ENCODE measurements around the gene PIWIL4. TPM values are rescaled to one million over a fixed set of nuclear protein-coding genes. Genes with fewer than 3 reads are reported as not detected.

PIWIL4 gene
- total and polyA plus RNA-seq, 7 donors, result 0.30 to 1.7 (median 0.65) TPM

DNA sequence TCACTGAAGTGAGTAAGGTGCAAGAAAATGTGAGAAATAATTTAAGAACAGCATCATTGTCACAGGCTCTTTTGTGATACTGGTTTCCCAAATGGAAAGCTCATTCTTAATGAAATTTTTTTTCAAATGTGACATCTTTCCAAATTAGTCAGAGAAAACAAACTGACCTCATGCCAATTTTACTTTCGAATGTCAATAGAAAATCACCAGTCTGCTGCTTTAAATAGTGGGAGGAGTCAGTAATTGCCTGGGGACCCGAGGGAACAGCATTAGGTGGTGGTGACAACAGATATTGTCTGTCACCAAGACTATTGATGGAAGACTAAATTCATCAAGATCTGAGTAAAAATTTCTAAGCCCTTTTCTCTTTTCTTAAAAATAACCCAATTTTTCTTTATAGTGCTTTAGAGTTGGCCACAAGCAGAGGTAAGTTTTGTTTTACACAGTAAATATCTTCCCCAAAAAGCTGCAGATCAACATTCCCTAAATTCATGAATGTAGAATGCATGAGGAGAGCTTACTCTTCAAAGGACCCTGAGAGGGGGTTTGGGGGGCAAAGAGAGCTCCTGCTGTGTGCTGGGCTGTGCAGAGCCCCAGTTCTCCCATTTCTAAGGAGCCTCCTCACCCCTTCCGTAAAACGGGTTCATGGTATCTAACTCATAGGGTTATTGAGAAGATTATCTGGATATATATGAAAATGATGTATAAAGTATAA is 95.1 kb downstream of the PIWIL4 start:
- no peak for DNase-seq
- H3K36me3 ChIP-seq (ENCODE audit: insufficient read depth in 1 of 2, low read depth in 1 of 2), result no peaks in the 10 kb centered on the region
- no peak overlapping the region for H3K4me3 ChIP-seq
- 62 to 73% (median 65%) methylated on average over 4 of the region's 4 CpGs for WGBS, 3 donors
- H3K9me3 ChIP-seq, result peaks cover 5% of the 10 kb centered on the region
- intact Hi-C loops (cut with DNase I), result no loop called here
- no peaks in the 10 kb centered on the region for H3K27me3 ChIP-seq (ENCODE audit: insufficient read depth in 3 of 3, low read length in 2 of 3)
- no peak overlapping the region for H3K27ac ChIP-seq
- TF ChIP-seq, protein P1, sequence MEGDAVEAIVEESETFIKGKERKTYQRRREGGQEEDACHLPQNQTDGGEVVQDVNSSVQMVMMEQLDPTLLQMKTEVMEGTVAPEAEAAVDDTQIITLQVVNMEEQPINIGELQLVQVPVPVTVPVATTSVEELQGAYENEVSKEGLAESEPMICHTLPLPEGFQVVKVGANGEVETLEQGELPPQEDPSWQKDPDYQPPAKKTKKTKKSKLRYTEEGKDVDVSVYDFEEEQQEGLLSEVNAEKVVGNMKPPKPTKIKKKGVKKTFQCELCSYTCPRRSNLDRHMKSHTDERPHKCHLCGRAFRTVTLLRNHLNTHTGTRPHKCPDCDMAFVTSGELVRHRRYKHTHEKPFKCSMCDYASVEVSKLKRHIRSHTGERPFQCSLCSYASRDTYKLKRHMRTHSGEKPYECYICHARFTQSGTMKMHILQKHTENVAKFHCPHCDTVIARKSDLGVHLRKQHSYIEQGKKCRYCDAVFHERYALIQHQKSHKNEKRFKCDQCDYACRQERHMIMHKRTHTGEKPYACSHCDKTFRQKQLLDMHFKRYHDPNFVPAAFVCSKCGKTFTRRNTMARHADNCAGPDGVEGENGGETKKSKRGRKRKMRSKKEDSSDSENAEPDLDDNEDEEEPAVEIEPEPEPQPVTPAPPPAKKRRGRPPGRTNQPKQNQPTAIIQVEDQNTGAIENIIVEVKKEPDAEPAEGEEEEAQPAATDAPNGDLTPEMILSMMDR (IDR thresholded peaks at IDR 0.05), result no peak
- H3K4me1 ChIP-seq, result no peaks in the 10 kb centered on the region
- no peak for ATAC-seq

GRCh38 chr11:94662846-94663390 is 95.8 kb downstream of the PIWIL4 start:
- H3K27me3 ChIP-seq (ENCODE audit: insufficient read depth in 3 of 3, low read length in 2 of 3), result no peaks in the 10 kb centered on the region
- peaks cover 5% of the 10 kb centered on the region for H3K9me3 ChIP-seq
- no peak overlapping the region for H3K27ac ChIP-seq
- DNase-seq (no peak), ATAC-seq (no peak)
- no peaks in the 10 kb centered on the region for H3K36me3 ChIP-seq (ENCODE audit: insufficient read depth in 1 of 2, low read depth in 1 of 2)
- no peak overlapping the region for H3K4me3 ChIP-seq
- intact Hi-C loops (cut with DNase I), result no loop called here
- 93 to 98% (median 95%) methylated on average over 2 of the region's 2 CpGs for WGBS, 3 donors
- TF ChIP-seq, protein P1 (IDR thresholded peaks at IDR 0.05), result no peak
- H3K4me1 ChIP-seq, result no peaks in the 10 kb centered on the region

DNA sequence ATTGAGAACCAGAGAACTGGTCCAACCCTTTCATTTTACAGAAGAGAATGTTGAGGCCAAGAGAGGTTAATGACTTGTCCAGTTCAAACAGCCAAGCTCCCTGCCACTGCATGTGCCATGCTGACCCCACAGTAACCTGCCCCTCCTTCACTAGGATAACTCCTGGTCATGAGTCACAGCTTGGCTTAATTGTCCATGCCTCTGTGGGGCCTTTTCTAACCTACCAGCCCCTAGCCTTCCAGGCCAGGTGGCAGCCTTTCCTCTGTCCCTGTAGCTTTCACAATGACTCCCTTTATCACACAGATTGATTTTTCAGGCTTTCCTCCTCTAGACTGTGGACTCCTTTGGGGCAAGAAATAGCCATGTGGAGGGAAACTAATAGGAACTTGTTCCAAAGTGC is 97.2 kb downstream of the PIWIL4 start:
- Histone ChIP-seq H3K9me3 (peaks cover 5% of the 10 kb centered on the region), H3K4me1 (no peaks in the 10 kb centered on the region), H3K27ac (no peak overlapping the region), H3K4me3 (no peak overlapping the region), H3K27me3 (ENCODE audit: insufficient read depth in 3 of 3, low read length in 2 of 3) (no peaks in the 10 kb centered on the region), H3K36me3 (ENCODE audit: insufficient read depth in 1 of 2, low read depth in 1 of 2) (no peaks in the 10 kb centered on the region)
- intact Hi-C loops (cut with DNase I), result no loop called here
- DNase-seq (no peak), ATAC-seq (peak; percentile 83 to 94 (median 86))
- TF ChIP-seq, protein P1 (IDR thresholded peaks at IDR 0.05), result no peak

GRCh38 chr11:94665116-94665659 is 98.0 kb downstream of the PIWIL4 start:
- DNase-seq (no peak), ATAC-seq (no peak)
- TF ChIP-seq, protein P1 (IDR thresholded peaks at IDR 0.05), result no peak
- Histone ChIP-seq H3K27ac (no peak overlapping the region), H3K4me3 (no peak overlapping the region), H3K36me3 (ENCODE audit: insufficient read depth in 1 of 2, low read depth in 1 of 2) (no peaks in the 10 kb centered on the region), H3K4me1 (no peaks in the 10 kb centered on the region), H3K27me3 (ENCODE audit: insufficient read depth in 3 of 3, low read length in 2 of 3) (no peaks in the 10 kb centered on the region), H3K9me3 (peaks cover 5% of the 10 kb centered on the region)
- WGBS, 3 donors, result 61 to 95% (median 81%) methylated on average over 4 of the region's 4 CpGs
- intact Hi-C loops (cut with DNase I), result no loop called here
